Measurements from ENCODE around the gene SLC25A45. TPM values are rescaled to one million over a fixed set of nuclear protein-coding genes. Genes with fewer than 3 reads are reported as not detected.

SLC25A45 gene
- polyA plus RNA-seq, 1 donor (not counting 4 experiments of a cell fraction or from before 2014, with no cell fraction given) = 0.20 TPM

GRCh38 chr11:65401073-65401802 lies 18.8 kb upstream of the SLC25A45 start:
- Histone ChIP-seq H3K27me3 (ENCODE audit: control insufficient read depth, extremely low read depth, insufficient read depth, low read length) (no peaks in the 10 kb centered on the region), H3K4me3 (ENCODE audit: control insufficient read depth in 2 of 3, extremely low read depth in 1 of 3, insufficient read depth in 2 of 3, low read depth in 1 of 3, low read length in 3 of 3) (no peak overlapping the region), H3K9ac (ENCODE audit: control insufficient read depth, extremely low read depth, insufficient read depth, low read length) (no peak overlapping the region), H2AFZ (ENCODE audit: control insufficient read depth, low read length) (no peak overlapping the region), H3K4me1 (ENCODE audit: control insufficient read depth, extremely low read depth, insufficient read depth, low read length) (no peaks in the 10 kb centered on the region), H3K9me3 (ENCODE audit: control insufficient read depth, low read depth, low read length) (no peaks in the 10 kb centered on the region), H4K20me1 (ENCODE audit: control insufficient read depth, extremely low read depth, insufficient read depth, low read length) (no peaks in the 10 kb centered on the region), H3K9me1 (ENCODE audit: control insufficient read depth, extremely low read depth, insufficient read depth, low read length) (no peaks in the 10 kb centered on the region), H3K79me2 (ENCODE audit: control insufficient read depth, insufficient read depth, low read length) (no peaks in the 10 kb centered on the region), H3K27ac (ENCODE audit: control insufficient read depth, insufficient read depth, low read length) (no peak overlapping the region), H3K4me2 (ENCODE audit: control insufficient read depth, extremely low read depth, insufficient read depth, low read depth, low read length) (no peak overlapping the region), H3K36me3 (ENCODE audit: control insufficient read depth in 2 of 2, extremely low read depth in 1 of 2, insufficient read depth in 2 of 2, low read length in 2 of 2) (peaks cover 21 to 46% of the 10 kb centered on the region in 2 experiments)
- FAIRE-seq (no peak), DNase-seq (ENCODE audit: low read depth, low spot score) (no peak)
- dilution Hi-C loops (cut with MboI; ENCODE audit: extremely low pct_ligation_motif_present, low sequenced_read_pairs) = no loop called here
- TF ChIP-seq CTCF (optimal IDR thresholded peaks at IDR 0.05 in 1 of 3, IDR thresholded peaks at IDR 0.05 in 1 of 3, conservative IDR thresholded peaks at IDR 0.05 in 1 of 3; ENCODE audit: extremely low read depth in 1 of 3, insufficient read depth in 2 of 3, low read length in 3 of 3) = no peak

DNA sequence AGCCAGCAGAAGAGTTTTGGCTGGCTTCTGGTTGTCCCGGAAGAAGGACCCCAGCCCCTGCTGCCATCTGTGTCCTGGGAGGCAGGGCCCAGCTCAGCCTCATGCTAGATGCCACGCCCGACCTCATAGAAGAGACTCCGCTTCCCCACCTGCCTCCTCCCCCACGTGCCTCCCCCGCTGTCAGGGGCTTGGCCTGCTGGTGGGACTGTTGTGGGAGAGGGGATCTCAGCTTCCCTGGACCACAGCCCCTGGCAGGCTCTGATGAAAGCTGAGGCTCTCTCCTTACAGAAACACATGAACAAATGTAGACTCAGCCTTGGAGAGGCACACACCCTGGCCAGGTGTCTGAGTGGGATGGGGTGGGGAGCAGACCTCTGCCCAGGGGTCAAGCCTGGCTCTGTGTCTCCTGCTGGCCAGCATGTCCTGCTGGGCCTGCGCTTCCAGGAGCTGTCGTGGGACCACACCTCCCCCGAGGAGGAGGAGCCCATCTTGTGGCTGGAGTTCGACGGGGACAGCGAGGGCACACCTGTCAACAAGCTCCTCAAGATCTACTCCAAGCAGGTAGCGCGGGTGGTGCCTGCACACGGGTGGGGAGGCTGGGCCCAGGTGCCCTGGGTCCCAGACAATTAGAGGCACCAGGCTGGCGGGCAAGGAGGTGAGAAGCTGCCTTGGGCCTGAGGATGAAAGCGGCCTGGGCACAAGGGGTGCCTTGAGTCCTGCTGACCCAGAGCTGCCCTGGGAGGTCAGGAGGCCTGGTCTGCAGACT lies 18.0 kb upstream of the SLC25A45 start:
- DNase-seq (ENCODE audit: low read depth, low spot score) (no peak), FAIRE-seq (no peak)
- Histone ChIP-seq H3K4me3 (ENCODE audit: control insufficient read depth in 2 of 3, extremely low read depth in 1 of 3, insufficient read depth in 2 of 3, low read depth in 1 of 3, low read length in 3 of 3) (no peak overlapping the region), H3K36me3 (ENCODE audit: control insufficient read depth in 2 of 2, extremely low read depth in 1 of 2, insufficient read depth in 2 of 2, low read length in 2 of 2) (peaks cover 21 to 45% of the 10 kb centered on the region in 2 experiments), H3K9ac (ENCODE audit: control insufficient read depth, extremely low read depth, insufficient read depth, low read length) (no peak overlapping the region), H4K20me1 (ENCODE audit: control insufficient read depth, extremely low read depth, insufficient read depth, low read length) (no peaks in the 10 kb centered on the region), H3K9me1 (ENCODE audit: control insufficient read depth, extremely low read depth, insufficient read depth, low read length) (no peaks in the 10 kb centered on the region), H3K4me1 (ENCODE audit: control insufficient read depth, extremely low read depth, insufficient read depth, low read length) (no peaks in the 10 kb centered on the region), H3K79me2 (ENCODE audit: control insufficient read depth, insufficient read depth, low read length) (no peaks in the 10 kb centered on the region), H3K27ac (ENCODE audit: control insufficient read depth, insufficient read depth, low read length) (no peak overlapping the region), H3K27me3 (ENCODE audit: control insufficient read depth, extremely low read depth, insufficient read depth, low read length) (no peaks in the 10 kb centered on the region), H2AFZ (ENCODE audit: control insufficient read depth, low read length) (no peak overlapping the region), H3K9me3 (ENCODE audit: control insufficient read depth, low read depth, low read length) (no peaks in the 10 kb centered on the region), H3K4me2 (ENCODE audit: control insufficient read depth, extremely low read depth, insufficient read depth, low read depth, low read length) (no peak overlapping the region)
- dilution Hi-C loops (cut with MboI; ENCODE audit: extremely low pct_ligation_motif_present, low sequenced_read_pairs) = no loop called here
- TF ChIP-seq CTCF (optimal IDR thresholded peaks at IDR 0.05 in 1 of 3, IDR thresholded peaks at IDR 0.05 in 1 of 3, conservative IDR thresholded peaks at IDR 0.05 in 1 of 3; ENCODE audit: extremely low read depth in 1 of 3, insufficient read depth in 2 of 3, low read length in 3 of 3) (no peak), EZH2 (IDR thresholded peaks at IDR 0.05; ENCODE audit: low read length) (no peak)

Data from keratinocyte (primary cell).